COR-L47 (cell line): ENCODE results near the gene KRT1.

Experiments used
- DNase-seq: peaks from one replicate; lab custom pipeline; 2025; lab: John Stamatoyannopoulos, UW

KRT1 gene

DNA sequence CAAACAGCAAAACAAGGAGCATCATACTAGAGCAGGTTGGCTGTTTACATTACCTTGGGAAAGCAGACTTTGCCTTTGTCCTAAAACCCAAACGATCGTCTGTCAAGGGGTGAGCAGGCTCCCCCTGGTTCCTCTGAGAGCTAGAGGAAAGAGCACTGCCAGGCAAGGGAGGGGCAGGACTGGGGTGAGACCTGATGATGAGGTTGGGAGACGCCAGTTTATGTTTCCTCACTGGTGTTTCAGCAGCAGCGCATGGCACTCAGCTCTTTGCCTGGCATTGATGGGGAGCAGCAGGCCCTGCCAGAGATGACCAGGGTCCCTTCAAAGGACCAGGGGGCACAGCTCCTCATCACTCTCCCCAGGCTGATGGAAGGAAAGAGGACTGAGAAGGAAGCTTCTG lies 20.3 kb downstream of the KRT1 start:
- DNase-seq = no peak

GRCh38 chr12:52659395-52659794 lies 20.8 kb downstream of the KRT1 start:
- no peak for DNase-seq

DNA sequence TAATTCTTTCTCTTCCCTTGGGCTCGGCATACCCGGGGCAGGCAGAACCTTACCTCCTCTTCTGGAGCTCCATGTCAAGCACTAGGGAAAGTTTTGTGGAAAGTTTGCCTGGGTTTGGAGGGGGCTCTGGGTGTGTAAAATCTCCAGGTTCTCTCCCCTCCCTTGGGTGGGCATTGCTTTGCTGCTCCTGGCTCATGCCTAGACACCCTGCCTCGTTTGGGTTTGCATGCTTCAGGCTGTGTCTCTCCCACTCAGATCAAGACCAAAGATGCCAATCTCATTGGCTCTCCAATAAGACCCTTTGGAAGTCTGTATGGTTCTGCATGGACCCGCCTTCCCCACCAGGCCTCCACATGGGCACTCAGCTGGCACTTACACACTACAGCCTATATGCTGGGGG lies 22.0 kb downstream of the KRT1 start:
- DNase-seq = no peak

DNA sequence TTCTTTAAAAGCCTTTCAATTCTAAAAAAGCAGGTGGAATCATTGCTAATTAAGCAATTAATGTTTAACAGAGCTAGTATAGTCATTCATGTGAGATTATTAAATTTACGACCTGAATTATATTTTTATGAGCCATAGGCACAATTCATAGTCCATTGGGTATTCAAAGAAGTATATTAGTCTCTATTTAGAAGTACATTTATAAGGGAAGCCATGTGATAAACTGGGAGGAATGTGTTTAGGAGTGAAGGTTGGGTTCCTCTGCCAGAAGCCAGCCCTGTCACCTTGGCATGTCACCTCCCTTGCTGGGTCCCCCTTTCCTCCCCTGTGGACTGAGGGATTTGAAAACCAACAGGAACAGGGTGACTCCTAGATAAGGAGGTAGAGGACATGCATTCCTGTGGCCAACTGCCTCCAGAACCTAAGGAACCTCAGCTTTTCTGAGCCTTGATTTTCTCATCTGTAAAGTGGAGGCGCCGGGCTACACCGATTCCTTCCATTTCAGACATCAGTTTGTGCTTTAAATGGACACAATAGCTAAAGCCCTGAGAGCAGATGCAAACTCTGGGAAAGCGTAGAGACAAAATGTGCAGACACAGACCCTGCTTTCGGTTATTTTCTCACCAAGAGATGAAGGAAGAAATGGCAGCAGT lies 22.8 kb downstream of the KRT1 start:
- DNase-seq = no peak

GRCh38 chr12:52656616-52657015 lies 23.6 kb downstream of the KRT1 start:
- no peak for DNase-seq

- DNase-seq = no peak
These were observed 24.5 kb downstream of the KRT1 start for GRCh38 chr12:52655720-52656124.

- no peak for DNase-seq
These were observed 25.0 kb downstream of the KRT1 start for GRCh38 chr12:52655251-52655650.

- no peak for DNase-seq
These were observed 28.4 kb downstream of the KRT1 start, which contains the start of gene KRT2 for GRCh38 chr12:52651726-52652261. TSS of gene KRT2 (minus strand) at chr12:52652211. CDS start at chr12:52652142, 69 bp downstream.

DNA sequence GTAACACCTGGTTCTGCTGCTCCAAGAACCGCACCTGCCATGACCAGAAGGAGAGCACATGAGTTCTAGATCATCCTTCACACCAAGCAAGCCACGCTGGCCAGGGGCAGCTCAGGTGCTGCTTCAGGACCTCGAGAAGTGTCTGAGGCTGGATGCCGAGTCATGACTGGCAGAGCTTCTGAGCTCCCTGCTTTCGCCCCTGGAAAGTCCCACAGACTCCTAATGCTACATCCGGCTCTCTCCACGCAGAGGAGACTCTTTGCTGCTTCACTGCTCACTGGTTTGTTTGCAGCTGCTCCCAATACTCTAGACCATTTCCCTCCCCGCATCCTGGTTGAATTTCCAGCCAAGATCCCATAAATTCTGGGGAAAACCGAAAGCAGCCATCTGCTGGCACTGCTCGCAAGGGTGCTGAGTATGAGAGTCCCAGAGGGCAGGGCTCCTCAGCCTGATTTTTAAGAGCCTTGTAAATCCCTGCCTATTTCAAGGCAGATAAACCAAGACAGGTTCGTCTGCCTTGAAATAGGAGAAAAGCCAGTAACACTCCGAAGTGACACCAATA lies 29.6 kb downstream of the KRT1 start:
- DNase-seq = no peak

- DNase-seq = no peak
These were observed 31.1 kb downstream of the KRT1 start for GRCh38 chr12:52649066-52649465.

DNA sequence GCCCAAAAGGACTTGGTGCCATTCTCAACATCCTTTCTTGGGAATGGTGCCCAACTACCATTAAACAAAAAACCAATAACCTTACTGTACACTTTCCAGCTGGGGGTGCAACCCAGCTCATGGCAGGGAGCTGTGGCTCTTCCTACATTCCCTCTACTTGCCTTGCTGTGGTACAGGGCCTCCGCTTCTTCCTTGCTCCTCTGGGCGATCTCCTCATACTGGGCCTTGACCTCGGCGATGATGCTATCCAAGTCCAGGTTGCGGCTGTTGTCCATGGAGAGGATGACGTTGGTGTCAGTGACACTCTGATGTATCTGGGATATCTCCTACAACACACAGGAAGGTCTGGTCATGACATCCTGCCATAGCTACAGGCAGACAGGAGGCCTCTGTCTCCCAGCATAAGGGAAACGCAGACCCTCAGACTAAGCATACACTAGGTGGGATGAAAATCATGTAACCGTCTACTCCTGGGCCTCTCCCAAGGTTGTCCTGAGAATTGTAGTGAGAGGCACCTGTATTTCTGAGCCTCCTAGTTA lies 32.1 kb downstream of the KRT1 start:
- no peak for DNase-seq

GRCh38 chr12:52647601-52648000 lies 32.6 kb downstream of the KRT1 start:
- no peak for DNase-seq

DNA sequence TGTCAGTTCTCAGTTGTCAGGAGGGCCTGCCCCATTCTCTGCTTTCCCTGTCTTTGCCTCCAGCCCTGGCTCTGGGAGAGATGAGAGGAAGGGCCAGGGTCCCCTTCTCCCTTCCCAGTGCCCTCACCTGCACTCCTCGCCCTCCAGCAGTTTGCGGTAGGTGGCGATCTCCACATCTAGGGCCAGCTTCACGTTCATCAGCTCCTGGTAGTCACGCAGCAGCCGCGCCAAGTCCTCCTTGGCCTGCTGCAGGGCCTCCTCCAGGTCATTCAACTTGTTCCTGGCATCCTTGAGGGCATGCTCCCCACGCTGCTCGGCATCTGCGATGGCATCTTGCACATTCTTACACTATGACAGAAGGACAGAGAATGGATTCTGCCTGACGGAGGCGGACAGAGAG lies 33.6 kb downstream of the KRT1 start:
- DNase-seq = no peak

GRCh38 chr12:52645982-52646381 lies 34.2 kb downstream of the KRT1 start:
- no peak for DNase-seq

DNA sequence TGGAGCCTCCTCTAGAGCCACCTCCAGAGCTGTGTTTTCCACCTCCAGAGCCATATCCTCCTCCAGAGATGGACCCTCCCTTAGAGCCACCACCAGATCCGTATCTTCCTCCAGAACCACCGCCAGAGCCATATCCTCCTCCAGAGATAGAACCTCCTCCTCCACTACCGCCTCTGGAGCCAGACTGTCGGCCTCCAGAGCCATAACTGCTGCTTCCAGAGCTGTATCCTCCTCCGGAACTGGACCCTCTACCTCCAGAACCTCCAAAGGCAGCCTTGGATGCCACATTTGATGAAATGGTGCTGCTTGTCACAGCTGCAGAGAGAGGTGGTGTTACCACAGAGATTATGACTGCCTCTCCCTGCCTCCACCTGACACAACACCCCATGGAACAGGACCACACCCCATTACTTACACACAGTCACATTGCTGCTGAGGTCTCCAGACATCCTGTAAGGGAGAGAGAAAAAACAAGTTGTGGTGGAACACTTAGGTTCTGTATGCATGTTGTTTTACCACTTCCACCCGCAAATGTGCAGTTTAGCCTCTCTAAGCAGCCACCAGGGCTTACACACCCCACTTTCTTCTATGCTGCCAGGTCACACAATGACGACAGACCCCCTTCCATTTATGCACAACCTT lies 35.0 kb downstream of the KRT1 start:
- DNase-seq = no peak

DNA sequence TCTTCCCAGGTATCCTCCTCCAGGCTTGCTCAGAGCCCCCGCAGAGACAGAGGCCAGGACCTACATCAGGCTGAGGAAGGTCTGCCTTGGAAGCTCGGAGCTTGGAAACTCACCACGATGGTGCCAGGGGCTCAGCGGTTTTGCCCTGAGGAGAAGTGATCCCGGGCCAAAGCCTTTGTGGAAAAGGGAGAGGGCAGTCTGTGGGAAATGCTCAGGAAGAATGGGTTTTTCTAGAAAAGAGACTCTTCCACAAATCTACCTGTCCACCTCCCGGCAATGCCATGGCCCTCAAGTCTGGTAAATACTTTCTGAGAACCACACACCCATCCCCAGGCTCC lies 36.2 kb downstream of the KRT1 start:
- no peak for DNase-seq

DNA sequence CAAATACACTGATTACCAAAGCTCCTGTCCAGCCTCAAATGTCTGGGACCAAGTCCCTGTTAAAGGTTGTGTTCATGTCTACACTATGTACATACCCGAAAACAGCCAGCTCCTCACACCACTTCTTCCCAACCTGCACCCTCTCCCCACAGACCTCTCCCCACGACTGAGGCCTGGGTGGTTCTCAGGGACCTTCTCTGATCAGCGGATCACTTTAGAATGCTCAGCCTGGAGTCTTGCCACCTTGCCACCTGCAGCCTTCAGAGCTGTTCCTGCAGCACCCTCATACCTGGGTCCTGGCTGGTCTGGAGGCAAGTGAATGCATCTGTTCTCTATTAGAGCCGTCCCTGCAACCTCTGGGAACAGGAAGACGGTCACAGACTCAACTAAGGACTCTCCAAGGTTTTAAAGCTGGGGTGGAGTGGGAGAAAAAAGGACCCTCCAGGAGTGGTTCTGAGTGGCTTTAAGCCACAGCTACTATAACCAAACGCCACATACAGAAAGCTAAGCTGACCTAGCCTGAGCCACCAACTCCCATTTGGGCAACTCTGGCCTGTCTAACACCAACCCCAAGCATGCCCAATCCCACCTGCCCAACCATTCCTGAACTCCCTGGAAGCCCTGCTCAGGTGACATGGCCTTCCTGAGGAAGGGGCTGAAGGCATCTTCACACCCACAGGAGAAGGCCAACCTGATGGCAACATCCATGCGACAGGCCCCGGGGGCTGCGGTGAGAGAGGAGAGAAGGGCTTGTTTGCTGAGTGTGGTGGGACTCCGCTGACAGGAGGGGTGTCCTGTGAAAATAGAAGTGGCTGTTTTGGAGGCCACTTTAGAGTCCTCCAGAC lies 36.8 kb downstream of the KRT1 start:
- no peak for DNase-seq

DNA sequence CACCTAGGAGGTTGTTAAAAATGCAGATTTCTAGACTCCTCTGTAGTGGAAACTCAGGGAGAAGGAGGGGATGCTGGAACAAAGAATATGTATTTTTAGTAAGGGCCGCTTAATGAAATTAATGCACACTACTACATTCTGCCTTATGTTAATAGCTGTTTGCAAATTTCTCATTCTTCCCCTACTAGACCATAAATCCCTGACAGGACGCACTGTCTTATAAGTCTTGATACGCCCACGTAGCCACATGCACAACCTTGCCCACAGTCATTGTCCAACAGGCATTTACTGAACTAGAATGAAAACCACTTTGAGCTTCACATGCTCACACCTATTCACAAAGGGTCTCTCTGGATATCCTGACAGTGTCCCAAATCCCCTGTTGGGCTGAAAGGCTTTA lies 38.7 kb downstream of the KRT1 start:
- no peak for DNase-seq

DNA sequence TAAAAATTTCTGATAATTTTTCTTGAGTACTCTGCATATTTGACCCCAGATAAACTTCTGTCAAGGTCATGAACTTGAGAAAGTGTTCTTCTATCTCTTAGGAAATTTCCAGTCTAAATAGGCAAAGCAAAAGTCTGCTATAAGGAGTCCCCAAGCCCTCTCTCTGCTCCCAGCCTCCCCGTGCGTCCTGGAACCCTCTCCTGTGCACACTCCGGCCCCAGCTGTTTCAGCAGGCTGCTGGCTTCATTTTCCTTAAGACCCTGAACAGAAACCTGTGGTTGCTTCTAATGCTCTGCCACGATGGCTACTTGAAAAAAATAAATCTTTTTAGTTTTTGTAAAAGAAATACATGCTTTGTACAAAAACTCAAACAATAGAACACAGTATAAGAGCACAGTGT lies 42.9 kb downstream of the KRT1 start:
- no peak for DNase-seq

DNA sequence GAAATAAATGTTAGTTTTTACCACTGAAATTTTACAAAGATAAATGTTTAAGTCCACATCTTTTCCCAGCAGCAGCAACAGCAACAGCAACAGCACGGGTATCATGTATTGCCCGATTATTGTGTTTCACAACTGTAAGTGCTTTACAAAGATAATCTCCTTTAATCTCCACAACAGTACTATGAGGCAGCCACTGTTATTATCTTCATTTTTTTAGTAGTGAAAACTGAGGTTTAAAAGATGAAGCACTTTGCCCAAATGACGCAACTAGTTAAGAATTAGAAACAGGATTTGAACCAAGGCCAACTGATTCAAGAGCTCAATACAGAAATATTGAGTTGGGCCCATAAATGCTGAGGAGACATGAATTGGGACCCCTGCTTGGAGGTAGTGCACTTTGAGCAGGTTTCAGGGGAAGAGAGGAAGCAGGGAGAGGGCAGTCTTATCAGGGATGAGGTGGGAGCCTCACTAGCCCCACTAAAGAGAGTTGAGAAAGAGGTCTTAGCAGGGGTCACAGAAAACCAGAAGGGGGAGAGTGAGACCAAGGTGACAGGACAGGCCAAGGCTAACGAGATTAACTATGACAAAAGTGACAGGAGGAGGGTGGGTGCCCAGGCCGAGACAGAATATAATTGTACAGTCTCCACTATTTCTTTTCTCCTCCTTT lies 43.5 kb downstream of the KRT1 start:
- DNase-seq = no peak

GRCh38 chr12:52636189-52636588 lies 44.0 kb downstream of the KRT1 start:
- DNase-seq = no peak
